Measurements from ENCODE around the gene GRM8.

The GRM8 gene

DNA sequence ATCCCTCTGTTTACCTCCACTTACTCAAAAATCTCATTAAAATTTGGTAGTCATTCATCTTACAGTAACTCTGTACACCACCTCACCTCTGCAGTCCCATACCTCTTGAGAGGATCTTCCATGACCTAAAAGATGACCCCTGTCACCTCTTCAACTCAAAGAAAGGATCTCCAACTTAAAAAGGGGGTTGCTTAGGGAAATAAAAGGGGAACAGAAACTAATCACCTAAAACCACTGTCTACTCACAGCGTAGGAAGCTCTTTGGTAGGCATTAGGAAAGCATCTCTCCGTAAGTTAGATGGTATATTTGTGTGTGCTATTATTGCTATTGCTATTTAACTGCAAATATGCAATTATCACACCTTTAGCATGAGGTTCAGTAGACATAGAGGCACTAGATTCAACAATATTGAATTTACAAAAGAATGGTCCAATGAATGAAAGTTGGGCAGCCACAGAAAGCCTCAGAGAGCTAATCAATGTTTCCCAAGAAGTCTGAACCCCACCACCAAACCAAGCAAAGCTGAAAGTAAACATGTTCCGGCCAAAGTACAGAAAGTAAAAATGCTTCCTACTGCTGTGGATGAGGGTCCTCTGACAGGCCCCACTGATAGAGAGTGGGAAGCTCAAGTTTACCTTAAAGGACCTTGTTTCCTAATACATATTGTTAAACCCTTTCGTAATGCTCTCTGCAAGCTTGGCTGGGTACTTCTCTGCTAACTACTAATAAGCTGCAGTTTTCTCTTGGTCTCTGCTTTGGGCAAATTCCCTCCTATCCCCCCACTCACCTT is 105.8 kb downstream of the GRM8 start:
- DNase-seq, result no peak

DNA sequence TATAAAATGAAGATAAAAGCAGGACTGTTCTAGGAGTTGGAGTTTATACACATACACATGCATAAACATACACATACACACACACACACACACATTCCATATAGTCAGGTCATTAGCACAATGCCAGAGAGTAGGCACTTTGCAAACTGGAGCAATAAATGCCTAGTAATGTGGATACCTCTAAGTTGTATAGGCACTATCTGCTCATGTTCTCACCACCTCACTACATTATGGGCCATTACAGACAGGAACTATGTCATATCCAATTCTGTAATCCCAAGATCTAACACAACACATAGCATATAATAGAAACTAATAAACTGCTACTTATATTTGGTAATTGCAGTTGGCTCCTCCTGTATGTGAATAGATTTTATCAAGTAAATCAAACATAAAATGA is 115.6 kb downstream of the GRM8 start:
- DNase-seq, result no peak

DNA sequence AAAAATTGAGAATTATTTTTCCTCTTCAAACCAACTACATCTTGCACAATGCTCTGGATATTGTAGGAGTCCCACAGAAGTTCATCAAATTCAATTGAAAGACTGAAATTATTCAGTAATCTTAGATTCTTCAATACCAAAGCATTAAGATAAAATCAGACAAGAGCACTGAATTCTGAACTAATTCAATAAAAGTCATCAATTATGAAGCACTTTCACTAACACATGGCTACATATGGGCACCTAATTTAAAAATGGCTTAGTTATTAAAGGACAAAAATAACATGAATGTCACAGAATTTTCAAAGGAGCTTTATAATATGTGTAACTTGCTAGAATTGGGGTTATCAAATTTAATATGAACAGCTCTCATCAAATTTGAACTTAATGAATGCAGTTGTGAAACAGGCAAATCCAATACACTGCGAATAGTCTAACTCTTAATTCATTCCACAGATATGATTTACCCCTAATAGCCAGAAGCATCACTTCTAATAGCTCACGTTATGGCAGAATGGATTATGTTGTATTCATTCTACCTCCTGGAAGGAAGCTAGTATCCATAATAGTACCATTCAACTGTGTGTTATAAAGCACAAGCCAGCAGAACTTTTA is 116.8 kb downstream of the GRM8 start:
- DNase-seq, result no peak

DNA sequence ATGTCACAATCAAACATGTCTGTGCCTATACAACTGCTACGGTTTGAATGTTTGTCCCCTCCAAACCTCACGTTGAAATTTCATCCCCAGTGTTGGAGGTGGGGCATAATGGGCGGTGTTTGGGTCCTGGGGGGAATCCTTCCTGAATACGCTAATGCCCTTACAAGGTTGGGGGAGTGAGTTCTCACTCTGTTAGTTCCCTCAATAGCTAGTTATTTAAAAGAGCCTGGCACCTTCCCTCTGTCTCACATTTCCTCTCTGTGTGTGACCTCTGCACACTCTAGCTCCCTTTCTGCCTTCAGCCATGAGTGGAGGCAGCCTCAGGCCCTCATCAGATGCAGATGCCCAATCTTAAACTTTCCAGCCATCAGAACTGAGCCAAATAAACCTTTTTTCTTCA is 129.5 kb downstream of the GRM8 start:
- DNase-seq, result no peak

DNA sequence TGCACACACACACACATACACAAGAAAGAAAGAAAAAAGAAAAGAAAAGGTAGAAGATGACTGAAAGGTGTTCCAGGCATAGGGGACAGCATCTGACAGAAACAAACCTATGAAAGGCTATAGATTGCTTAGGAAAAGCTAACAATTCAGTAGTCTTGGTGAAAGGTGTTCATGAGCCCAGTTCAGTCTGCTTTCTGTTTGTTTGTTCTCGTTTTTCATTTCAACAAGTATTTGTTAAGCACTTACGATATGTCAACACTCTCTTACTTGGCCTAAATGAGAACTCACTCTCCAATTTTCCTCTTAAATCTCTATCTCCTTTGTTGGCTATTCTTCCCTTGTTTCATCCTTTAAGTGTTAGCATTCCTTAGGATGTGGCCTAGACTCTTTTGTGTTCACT is 133.2 kb downstream of the GRM8 start:
- no peak for DNase-seq

DNA sequence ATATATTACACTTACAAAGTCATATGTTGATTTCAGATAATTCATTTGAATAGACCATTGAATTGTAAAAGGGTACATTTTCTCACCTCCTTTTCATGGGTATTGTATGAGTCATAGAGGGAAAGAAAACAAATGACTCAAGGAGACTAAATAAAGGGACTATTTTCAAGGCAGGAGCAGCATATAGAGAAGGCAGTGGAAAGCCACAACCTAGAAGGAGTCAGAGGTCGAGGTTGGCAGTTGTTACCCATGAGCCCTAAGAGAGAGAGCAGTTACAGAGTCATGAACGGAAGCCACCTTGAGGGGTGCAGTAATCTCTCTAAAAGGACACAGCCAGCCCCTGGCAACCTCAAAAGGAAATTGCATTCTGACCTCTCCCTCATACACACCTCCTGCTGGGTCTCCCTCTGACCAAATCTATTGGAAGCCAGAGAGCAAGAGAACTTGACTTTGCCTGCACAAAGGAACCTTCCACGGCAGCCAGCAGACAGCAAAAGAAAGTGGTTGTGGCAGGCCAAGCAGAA is 137.9 kb downstream of the GRM8 start:
- DNase-seq, result no peak

DNA sequence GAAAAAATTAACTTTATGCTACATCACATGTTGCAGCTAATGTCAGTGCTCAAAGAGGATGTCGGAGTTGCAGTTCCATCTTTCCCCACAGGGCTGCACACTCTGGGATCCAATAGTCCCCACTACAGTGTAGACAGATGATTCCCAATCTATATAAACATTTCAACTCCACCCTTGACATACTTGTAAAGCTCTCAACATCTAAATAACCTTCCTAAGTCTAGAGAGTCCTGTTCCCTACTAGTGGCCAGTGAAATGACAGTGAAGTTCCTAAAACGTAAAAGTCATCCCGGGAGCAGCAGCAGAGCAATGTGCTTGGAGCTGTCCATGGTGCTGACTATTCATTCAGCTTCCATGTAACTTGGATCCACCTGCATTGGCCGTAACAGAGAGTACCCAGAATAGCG is 145.1 kb downstream of the GRM8 start:
- peak; percentile 38 for DNase-seq

DNA sequence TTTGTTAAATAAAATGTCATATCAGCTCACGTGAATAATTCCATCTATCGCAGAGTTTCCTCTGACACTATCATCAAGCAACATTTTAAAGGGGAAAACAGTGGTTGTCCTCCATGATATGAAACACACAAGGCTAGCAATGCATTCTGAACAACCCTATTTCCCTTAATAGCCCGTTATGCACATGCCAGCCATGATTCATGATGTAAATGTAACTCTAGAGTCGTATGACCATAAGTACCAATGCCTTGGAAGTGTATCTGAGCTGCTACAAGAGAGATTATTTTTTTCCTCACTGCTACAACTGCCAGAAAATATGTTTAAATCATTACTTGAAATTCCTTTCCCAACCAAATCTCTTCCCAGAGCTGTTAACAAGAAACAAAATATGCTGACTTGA is 159.4 kb downstream of the GRM8 start:
- DNase-seq, result no peak

DNA sequence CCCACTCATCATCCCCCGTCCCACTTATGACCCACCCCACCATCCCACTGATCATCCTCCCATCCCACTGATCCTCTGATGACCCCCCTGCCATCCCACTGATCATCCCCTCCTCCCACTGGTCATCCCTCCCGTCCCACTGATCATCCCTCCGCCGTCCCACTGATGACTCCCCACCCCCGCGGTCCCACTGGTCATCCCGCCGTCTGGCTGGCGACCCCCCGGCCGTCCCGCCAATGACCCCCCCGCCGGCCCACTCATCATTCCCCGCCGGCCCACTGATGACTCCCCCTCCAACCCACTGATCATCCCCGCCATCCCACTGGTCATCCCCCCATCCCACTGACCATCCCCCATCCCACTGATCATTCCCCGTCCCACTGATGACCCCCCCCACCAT is 161.1 kb downstream of the GRM8 start:
- DNase-seq, result no peak

DNA sequence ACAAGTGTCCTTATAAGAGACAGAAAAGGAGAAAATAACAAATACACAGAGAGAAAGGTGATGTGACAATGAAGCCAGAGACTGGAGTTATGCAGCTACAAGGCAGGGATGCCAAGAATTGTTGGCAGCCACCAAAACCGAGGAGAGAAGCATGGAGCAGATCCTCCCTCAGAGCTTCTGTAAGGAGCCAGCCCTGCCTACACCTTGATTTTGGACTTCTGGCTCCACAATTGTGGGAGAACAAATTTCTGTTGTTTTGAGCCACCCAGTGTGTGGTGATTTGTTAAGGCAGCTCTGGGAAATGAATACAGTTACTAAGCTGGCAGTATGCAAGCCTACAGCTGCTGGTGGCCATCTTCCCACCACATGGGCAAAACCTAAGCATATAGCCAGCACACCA is 163.6 kb downstream of the GRM8 start:
- no peak for DNase-seq

DNA sequence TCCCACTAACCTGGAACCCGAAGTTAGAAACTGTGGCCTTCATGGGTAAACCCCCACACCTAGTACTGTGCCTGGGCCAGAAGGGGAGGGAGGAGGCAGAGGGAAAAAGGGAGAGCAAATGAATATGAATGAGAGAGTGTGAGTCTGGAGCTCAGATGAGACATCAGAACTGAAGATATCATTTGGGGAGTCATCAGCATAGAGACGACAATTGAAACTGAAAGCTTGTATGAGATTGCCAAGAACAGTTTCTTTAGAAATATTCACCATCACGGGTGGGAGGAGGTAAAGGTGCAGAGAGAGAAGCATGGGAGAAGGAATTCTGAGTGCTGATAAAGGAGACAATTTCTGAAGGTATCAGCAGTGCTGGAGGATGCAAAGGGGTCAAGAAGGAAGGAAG is 171.2 kb downstream of the GRM8 start:
- DNase-seq, result no peak

DNA sequence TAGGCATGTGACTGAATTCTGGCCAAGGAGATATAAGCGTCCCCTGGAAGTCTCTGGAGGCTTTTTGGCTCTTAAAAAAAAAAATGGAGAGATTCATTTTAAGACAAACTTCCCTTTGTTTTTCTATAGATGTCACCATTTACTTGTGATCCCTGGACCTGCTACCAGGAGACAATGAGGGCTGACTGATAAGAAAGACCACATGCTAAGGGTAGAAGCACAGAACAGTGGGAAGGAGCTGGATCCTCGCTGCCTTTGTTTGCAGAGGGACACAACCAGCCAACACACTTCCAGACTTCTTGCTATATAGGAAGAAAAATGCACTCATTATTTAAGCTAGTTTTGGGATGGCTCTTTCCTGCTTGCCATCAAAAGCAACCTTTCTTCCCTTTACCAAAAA is 172.2 kb downstream of the GRM8 start:
- DNase-seq, result no peak

DNA sequence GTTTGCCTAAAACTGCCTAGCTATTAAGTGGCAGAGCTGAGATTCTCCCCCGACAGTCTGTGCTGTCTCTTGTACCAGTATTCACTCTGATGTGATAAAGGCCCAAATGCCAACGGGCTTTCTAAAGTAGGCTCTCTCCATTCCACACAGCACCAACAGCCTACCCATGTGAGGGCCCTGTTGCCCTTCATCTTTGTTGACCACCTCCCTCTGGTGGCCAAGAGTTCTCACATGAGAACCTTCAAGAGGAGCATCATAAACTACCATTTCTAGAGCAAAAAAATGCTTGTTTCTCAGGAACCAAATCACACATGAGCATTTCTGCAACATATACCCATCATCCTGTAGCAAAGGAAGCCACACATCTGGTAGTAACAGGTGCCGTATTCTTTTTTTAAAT is 185.8 kb downstream of the GRM8 start:
- DNase-seq, result no peak

DNA sequence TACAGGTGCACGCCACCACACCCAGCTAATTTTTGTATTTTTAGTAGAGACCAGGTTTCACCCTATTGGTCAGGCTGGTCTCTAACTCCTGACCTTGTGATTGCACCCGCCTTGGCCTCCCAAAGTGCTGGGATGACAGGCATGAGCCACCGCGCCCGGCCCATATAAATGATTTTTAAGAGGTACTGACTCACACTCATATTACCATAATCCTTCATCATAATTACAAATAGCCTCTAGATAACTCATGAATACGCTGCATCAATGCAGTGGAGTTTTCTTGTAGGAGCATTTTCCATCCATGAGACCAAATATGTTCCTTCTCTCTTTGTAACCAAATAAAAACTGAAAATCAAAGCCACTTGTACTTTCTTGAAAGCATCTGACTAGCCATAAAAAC is 193.3 kb downstream of the GRM8 start:
- no peak for DNase-seq

DNA sequence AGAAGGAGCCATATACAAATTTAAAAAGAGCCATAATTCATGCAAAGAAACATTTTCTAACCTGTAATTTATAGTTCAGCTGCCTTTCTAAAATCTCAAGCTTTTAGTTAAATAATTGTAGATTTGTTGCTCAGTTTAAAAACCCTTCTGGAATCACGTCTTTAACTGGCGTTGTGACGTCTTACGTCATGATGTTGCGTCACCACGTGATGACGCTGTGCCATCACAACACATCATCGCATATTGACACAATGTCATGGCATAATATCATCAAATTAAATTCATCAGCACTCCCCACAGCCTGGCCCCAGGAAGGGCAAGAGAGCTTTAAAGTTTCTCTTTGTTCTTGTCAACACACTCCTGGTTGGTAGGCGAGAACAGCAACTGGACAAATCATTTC is 194.8 kb downstream of the GRM8 start:
- no peak for DNase-seq

DNA sequence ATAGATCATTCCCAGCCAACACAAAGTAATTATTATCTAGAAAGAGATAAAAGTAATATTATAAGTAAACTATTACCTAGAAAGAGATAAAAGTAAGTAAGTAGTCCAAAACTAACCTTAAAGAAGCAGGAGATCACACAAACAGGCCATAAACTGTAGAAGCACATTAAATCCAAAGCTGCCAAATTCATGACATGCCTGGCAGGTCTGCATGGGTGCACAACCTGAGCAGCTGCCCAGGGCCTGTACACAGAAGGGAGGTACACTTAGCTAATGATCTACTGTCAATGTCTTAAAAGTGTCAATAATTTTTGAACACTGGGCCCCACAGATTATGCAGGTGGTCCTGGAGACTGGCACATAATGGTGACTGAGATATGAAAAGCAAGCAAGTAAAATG is 196.5 kb downstream of the GRM8 start:
- DNase-seq, result no peak

DNA sequence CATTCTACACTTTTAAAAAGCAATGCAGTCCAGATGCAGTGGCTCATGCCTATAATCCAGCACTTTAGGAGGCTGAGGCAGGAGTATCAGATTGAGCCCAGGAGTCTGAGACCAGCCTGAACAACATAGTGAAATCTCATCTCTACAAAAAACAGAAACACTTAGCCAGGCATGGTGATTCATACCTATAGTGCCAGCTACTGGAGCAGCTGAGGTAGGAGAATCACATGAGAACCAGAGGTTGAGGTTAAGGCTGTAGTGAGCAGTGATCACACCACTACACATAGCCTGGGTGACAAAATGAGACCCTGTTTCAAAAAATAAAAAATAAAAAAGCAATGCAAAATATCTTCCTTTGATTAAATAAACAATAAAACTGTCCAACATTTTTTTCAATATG is 205.2 kb downstream of the GRM8 start:
- DNase-seq, result no peak

DNA sequence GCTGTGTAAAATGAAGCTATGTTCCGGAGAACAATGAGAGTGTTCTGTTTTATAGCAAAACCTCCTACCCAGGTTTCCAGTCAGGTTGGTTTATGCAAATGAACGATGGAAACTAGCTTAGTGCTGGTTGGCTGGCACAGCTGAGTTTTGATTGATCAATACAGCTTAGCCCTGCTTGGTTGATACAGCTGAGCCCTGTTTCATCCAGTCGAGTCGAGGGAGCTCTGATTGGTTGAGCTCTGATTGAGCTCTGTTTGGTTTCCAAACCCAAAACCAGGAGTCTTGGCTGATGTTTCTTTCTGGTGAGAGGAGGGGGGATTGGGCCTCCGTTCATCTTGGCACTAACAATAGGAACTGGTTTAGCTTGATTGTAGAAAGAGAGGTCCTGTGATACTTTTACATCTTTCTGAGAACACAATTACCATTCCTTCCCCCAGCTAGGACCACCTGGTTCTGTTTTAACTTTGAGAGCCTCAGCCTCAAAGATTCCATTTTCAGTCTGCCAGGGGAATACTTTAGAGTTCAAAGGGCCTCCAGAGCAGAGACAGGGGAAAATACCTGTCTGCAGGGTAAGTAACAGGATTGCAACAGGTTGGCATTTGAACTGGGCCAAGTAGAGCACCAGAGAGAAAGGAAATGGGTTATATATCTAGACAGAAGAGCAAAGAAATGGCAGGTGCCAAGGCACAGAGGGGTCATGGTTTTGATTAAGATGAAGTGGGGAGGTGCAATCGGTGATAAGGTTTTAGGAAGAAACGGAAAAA is 210.9 kb downstream of the GRM8 start:
- no peak for DNase-seq

DNA sequence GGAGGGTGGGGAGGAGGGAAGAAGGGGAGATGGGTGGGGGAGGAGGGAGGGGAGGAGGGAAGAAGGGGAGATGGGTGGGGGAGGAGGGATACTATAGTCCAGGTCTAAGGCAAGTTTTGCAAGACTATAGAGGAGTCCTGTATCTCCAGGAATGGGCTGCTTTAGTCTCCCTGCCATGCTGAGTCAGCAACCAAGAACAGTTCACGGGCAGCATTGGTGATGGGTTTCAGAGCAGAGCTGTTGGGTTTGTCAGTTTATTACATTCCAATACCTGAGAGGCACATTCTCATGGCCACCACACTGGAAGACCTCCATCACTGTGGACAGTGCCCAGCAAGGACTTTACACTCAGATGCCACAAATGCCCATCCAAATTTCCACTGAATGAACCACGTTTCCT is 212.7 kb downstream of the GRM8 start:
- no peak for DNase-seq

DNA sequence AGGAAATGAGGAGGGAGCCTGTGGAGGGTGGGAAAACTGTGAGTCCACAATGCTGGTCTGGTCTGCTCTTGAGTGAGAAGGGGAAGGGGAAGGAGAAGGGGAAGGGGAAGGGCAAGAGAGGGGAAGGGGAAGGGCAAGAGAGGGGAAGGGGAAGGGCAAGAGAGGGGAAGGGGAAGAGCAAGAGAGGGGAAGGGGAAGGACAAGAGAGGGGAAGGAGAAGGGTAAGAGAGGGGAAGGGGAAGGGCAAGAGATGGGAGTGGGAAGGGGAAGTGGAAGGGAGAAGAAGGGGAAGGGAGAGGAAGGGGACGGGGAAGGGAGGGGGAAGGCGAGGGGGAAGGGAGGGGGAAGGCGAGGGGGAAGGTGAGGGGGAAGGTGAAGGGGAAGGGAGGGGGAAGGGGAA is 213.2 kb downstream of the GRM8 start:
- DNase-seq, result no peak

DNA sequence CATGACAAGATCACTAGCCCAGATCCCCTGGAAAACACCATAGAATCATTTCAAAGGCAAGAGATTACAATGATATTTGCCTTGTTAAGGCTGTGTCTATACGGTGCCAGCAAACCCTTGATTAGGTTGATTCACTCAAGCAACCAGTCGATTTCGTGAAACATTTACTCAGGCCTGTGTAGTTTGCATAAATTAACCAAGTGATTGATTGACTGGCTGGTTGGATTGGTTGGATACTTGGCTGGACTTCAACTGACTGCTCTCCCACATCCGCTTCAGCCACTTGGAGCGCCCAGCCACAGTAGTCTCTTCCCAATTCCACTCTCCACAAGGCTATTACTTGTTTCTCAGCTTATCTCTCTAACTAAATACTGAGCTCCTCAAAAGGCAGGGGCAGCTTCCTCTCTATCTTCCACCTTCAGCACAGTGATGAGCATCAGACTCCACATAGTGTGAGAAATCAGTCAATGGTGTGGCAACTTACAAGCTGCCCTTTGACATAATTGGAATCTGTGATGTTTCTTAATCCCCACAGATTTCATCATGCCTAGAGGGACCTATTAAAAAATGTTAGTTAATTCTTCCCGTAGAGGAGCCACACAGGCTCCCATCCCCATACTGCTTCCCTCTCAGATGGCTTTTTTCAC is 217.4 kb downstream of the GRM8 start:
- DNase-seq, result no peak

DNA sequence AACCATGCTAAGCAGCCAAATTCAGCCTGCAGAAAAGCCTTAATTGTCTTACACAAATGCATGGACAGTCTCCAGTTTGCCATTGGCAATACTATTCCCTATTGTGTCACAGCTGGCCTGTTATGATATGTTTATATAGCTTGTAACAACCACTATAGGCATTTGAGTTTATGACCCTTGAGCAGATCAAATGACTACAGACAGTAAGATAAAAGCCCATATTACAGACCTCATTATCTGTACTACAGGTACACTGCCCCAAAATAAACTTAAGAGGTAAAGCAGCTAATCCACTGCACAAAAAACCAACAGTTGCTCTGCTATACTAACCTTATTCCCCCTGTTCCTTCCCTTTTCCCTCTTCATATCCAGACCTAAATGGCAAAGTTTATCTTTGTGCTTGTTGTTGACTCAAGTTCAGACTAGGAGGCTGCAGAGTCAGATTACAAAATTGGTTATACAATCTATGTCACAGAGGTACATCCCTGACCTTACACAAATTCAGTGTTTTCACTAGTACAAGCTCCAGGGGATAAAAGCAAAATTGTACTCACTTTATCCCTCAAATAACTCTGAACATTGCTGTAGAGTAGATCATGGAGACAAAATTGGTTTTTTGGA is 218.4 kb downstream of the GRM8 start:
- no peak for DNase-seq

DNA sequence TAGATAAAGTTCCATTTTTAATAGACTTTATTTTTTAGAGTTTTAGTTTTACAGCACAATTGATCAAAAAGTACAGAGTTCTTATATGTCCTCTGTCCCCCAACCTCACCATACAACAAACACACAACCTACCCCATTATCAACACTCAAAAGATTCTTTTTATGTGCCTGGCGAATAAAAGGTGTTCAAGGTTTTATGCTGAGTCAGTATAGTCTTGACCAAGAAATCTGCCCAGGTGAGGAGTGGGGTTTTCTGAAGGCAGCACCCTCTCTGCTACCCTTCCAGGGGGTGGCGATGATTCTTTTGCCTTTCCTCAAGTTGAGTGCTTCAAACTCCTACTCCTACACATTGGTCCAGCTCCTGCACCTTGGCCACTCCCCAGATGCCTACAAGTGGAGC is 222.9 kb downstream of the GRM8 start:
- no peak for DNase-seq
